OCI-LY3 (cell line): ENCODE measurements around the gene ELAVL4.

Source experiments
- H2AFZ ChIP-seq: fragments of 200-600, 300-600 bp; shearing (Covaris generic); 2 replicates; pipeline ENCODE4 v1.6.0; 2014; ENCODE audit warnings: antibody characterized with exemption, low read depth, low read length
- H3K27ac ChIP-seq: fragments of 200-600, 300-600 bp; sonication (generic); 2 replicates; pipeline ENCODE4 v1.5.1; 2014; ENCODE audit warnings: mild to moderate bottlenecking, low read length, moderate library complexity, mixed read lengths
- H3K27me3 ChIP-seq: fragments of 200-600, 300-600 bp; sonication (generic); 2 replicates; pipeline ENCODE4 v1.6.1; 2014; ENCODE audit warnings: low read depth, low read length, mixed read lengths
- H3K36me3 ChIP-seq: fragments of 200-600, 300-600 bp; sonication (generic); replicated peaks from 2 replicates; pipeline ENCODE3; 2014; ENCODE audit warnings: low read depth, low read length, mixed read lengths
- H3K4me1 ChIP-seq: fragments of 300-600, 200-600 bp; sonication (generic); 2 replicates; pipeline ENCODE4 v1.6.1; 2014; ENCODE audit warnings: low read length, mixed read lengths
- H3K4me2 ChIP-seq: fragments of 200-600, 300-600 bp; sonication (generic); 2 replicates; pipeline ENCODE4 v1.6.1; 2014; ENCODE audit warnings: low read length, mixed read lengths
- H3K4me3 ChIP-seq: fragments of 300-600, 200-600 bp; sonication (generic); 2 replicates; pipeline ENCODE4 v1.5.1; 2014; ENCODE audit warnings: antibody characterized with exemption, mild to moderate bottlenecking, low read length, moderate library complexity
- H3K79me2 ChIP-seq: fragments of 300-600, 200-600 bp; shearing (Covaris generic); 2 replicates; pipeline ENCODE4 v1.6.1; 2014; ENCODE audit warnings: mild to moderate bottlenecking, low read length, mixed read lengths
- H3K9ac ChIP-seq: fragments of 300-600, 200-600 bp; shearing (Covaris generic); 2 replicates; pipeline ENCODE4 v1.6.0; 2014; ENCODE audit warnings: mild to moderate bottlenecking, low read length, moderate library complexity
- H3K9me3 ChIP-seq: fragments of 200-600, 300-600 bp; shearing (Covaris generic); 2 replicates; pipeline ENCODE4 v1.6.1; 2014; ENCODE audit warnings: low read length, mixed read lengths; ENCODE audit not compliant: insufficient read depth
- H4K20me1 ChIP-seq: fragments of 200-600, 300-600 bp; sonication (generic); 2 replicates; pipeline ENCODE4 v1.6.1; 2016; ENCODE audit warnings: low read length, mixed read lengths; ENCODE audit not compliant: insufficient read depth
- EZH2phosphoT487 ChIP-seq: fragments of 200-600 bp; shearing (Covaris generic); IDR thresholded peaks from 2 replicates; pipeline ENCODE4 v1.6.1; 2018; ENCODE audit warnings: antibody characterized with exemption, mixed run types, low read depth
- TF ChIP-seq, protein P1 (sequence below): fragments of 200-600, 300-600 bp; sonication (generic); IDR thresholded peaks from 2 replicates; pipeline ENCODE4 v1.5.1; 2014; ENCODE audit warnings: antibody characterized with exemption, low read length, low read depth

The ELAVL4 gene

DNA sequence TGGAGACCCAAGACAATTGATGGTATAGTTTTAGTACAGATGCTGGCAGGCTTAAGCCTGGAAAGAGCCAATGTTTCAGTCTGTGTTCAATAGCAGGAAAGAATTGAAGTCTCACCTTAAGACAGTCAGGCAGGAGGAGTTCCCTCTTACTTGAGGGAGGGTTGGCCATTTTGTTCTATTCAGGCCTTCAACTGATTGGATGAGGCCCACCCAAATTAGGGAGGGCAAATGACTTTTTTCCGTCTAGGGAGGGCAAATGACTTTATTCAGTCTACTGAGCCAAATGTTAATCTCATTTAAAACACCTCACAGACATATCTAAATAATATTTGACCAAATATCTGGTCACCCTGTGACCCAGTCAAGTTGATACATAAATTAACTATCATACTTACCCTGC lies 31.4 kb upstream of the ELAVL4 start:
- Histone ChIP-seq H3K9me3 (no peaks in the 10 kb centered on the region), H2AFZ (no peak overlapping the region), H3K9ac (no peak overlapping the region), H3K4me2 (no peak overlapping the region), H3K4me3 (no peak overlapping the region), H3K27ac (no peak overlapping the region), H3K36me3 (no peaks in the 10 kb centered on the region), H3K79me2 (no peaks in the 10 kb centered on the region), H3K27me3 (no peaks in the 10 kb centered on the region), H3K4me1 (no peaks in the 10 kb centered on the region), H4K20me1 (no peaks in the 10 kb centered on the region)
- TF ChIP-seq, protein P1, sequence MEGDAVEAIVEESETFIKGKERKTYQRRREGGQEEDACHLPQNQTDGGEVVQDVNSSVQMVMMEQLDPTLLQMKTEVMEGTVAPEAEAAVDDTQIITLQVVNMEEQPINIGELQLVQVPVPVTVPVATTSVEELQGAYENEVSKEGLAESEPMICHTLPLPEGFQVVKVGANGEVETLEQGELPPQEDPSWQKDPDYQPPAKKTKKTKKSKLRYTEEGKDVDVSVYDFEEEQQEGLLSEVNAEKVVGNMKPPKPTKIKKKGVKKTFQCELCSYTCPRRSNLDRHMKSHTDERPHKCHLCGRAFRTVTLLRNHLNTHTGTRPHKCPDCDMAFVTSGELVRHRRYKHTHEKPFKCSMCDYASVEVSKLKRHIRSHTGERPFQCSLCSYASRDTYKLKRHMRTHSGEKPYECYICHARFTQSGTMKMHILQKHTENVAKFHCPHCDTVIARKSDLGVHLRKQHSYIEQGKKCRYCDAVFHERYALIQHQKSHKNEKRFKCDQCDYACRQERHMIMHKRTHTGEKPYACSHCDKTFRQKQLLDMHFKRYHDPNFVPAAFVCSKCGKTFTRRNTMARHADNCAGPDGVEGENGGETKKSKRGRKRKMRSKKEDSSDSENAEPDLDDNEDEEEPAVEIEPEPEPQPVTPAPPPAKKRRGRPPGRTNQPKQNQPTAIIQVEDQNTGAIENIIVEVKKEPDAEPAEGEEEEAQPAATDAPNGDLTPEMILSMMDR: no peak
- no peak for TF ChIP-seq EZH2phosphoT487

DNA sequence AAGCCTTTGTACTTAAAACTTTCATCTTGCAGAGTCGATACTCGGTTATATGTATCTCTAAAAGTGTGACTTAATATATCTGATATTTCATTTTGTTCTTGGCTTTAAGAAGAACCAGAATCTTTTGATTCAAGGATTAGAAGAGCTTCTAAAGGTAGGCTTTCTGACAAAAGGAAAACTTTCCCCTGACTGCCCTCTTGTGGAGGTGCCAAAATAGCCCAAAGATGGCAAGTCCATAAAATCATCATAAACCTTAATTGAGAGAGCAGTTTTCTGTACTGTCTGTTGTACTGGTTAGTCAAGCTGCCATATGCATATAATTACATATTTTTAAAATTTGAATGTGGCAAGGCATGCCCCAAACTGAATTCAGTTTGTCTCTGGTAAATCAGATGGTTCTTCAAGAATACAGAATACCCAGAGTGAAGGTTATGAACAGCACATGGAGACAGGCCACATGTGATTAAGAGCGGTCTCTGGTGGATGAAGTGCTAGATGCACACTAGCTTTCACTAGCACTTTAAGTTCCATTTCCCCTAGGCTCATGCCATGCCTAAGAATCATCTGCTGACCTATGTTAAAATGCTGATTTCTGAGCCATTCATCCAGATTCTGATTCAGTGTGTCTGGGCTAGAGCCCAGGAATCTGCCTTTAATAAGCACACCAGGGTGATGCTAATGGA lies 27.7 kb upstream of the ELAVL4 start:
- Histone ChIP-seq H3K36me3 (no peaks in the 10 kb centered on the region), H3K27me3 (no peaks in the 10 kb centered on the region), H3K4me3 (no peak overlapping the region), H2AFZ (no peak overlapping the region), H3K79me2 (no peaks in the 10 kb centered on the region), H3K4me1 (no peaks in the 10 kb centered on the region), H4K20me1 (no peaks in the 10 kb centered on the region), H3K9ac (no peak overlapping the region), H3K4me2 (no peak overlapping the region), H3K9me3 (no peaks in the 10 kb centered on the region), H3K27ac (no peak overlapping the region)
- TF ChIP-seq EZH2phosphoT487: no peak
- TF ChIP-seq, protein P1: peak; percentile 42

DNA sequence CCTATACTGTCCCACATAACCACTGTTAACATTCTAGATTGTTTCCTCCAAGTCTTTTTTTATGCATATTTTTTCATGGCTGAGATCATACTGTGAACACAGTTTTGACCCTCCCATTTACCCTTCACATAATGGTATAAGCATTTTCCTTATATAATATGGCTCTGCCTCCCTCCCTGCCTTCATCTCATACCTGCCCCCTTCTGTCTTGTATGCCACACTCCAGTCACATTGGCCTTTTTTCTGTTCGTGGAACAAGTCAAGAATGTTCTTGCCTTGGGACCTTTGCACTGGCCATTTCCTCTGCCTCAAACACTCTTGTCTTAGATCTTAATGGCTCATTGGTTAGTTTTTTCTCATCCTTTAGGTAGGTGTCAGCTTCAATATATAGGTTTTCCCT lies 24.3 kb upstream of the ELAVL4 start:
- Histone ChIP-seq H3K79me2 (no peaks in the 10 kb centered on the region), H3K4me1 (no peaks in the 10 kb centered on the region), H2AFZ (no peak overlapping the region), H3K9ac (no peak overlapping the region), H3K9me3 (no peaks in the 10 kb centered on the region), H3K4me2 (no peak overlapping the region), H3K27me3 (no peaks in the 10 kb centered on the region), H3K36me3 (no peaks in the 10 kb centered on the region), H3K4me3 (no peak overlapping the region), H3K27ac (no peak overlapping the region), H4K20me1 (no peaks in the 10 kb centered on the region)
- TF ChIP-seq, protein P1: no peak
- TF ChIP-seq EZH2phosphoT487: no peak

DNA sequence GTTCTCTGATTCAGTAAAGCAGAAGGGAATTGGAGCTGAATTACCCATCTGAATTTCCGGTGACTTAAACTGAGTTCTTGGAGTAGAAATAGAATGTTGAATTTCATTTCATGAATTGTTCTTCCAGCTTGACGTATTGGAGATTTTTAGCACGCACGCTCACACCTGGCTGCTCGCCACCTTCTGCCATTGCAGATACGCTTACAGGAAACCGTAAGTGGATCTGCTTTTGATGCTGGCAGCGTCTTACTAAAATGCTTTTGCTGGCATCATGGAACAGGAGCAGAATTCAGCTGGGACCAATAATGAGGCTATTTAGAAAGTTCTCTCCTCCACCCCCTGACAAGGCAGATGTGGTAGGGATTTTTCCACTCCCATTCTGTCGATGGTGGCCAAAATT lies 17.7 kb upstream of the ELAVL4 start:
- no peak for TF ChIP-seq EZH2phosphoT487
- Histone ChIP-seq H3K27ac (no peak overlapping the region), H3K4me2 (no peak overlapping the region), H3K9ac (no peak overlapping the region), H4K20me1 (no peaks in the 10 kb centered on the region), H2AFZ (no peak overlapping the region), H3K79me2 (no peaks in the 10 kb centered on the region), H3K27me3 (no peaks in the 10 kb centered on the region), H3K4me1 (peaks cover 6% of the 10 kb centered on the region; the same call in 1 of the 2 replicates), H3K36me3 (no peaks in the 10 kb centered on the region), H3K9me3 (no peaks in the 10 kb centered on the region), H3K4me3 (no peak overlapping the region)
